Activated CD8-positive, alpha-beta memory T cell treated with anti-CD3 and anti-CD28 coated beads for 48 hours (primary cell): Measurements from ENCODE around the gene RUVBL1.
"Not testable (repeated sequence)": the region's sequence is repeated elsewhere in the genome, so short reads cannot be mapped to it uniquely, and the experiment has no call there.

Experiments
- DNase-seq, 3 experiments: peaks; one replicate each; pipeline ENCODE4 v3.0.0-alpha.2; 2020; ENCODE audit warnings: low read depth in 2 of 3, low spot score in 2 of 3

Gene RUVBL1

DNA sequence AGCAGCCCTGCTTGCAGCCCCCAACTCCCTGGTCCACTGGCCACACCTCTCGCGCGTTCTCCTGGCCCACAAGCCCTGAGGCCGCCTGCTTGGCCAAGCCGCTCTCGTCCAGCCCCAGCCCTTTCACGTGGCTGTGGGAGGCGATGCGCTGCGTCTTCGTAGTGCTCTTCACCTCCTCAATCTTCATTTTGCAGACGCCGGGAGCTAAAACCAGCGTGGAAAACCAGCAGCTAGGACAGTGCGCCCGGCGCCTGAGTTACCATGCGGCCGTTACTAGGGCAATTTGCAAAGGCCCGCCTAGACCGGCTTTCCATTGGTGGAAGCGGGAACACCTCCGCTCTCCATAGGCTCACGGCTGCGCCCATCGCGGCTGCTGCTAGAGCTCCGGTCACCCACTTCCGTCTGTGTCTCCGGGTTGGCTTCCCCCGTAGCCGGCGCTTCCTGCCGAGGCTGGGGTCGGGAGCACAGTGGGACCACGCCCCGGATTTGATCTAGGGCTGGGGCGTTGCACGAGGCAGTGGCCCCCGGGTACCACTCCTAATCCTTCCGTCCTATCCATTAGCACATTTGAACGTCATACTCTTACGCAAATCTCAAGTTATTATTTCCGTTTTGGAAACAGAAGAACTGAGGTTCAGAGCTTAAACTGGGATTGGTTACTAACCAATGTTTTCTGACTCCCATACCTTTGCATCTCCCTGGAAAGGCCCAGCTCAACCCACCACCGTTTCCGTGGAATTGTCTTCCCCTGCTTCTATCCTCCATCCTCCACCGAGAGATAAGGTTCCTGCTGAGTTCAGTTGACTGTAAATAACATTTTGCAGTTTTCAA lies at the start of gene RUVBL1:
Gene RUVBL1, minus strand, starts transcription at position 275 of the 831 bp plus-strand sequence. Its CDS starts 88 bp downstream, at position 187.
- peak; percentile 82 to 94 (median 91) for DNase-seq

DNA sequence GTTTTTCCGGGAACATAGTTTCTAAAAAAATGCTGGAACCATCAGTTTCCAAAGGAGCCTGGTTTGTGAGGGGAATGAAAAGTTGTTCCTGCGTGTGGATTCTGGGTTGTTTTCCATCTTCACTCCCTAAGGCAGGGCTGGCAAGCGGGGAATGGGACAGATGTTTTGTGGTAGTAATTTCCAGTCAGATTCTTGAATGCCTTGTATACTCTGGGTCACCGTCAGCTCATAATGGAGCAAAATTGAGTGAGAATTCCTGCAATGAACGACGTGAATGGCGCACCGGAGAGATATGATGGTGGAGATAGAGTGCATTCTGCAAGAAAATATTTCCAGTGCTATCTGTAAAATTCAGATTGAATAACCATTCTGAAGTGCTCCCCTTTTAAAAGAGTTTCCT lies 49.6 kb upstream of the RUVBL1 start:
- no peak for DNase-seq

DNA sequence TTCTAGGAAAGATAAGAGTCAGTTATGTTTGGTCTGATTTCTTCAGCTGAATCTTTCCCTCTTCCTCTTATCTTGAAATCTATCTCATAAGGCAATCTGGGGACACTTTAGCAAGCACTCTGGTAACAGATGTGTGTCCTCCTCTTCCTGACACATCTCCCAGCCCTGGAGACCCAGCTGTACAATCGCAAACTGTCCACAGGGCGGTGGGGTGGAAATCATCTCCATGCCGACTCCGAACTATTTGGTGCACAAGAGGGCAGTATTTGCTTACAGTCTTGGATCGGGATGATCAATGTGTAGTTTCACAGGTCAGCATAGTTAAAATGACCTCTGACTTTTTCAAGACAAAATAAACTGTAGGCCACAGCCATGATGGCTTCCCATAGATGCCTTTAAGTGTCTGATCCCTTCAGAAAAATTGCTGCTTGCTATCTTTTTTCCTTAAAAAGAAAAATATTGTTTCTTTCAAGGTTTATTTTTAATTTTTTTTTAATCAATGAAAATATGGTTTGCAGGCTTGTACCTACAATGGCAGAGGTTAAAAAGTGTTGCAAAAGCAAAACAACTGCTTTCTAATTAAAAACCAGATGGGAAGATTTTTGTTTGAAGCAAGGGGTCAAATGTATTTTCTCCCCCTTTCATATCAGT lies 47.4 kb upstream of the RUVBL1 start:
- DNase-seq = no peak

DNA sequence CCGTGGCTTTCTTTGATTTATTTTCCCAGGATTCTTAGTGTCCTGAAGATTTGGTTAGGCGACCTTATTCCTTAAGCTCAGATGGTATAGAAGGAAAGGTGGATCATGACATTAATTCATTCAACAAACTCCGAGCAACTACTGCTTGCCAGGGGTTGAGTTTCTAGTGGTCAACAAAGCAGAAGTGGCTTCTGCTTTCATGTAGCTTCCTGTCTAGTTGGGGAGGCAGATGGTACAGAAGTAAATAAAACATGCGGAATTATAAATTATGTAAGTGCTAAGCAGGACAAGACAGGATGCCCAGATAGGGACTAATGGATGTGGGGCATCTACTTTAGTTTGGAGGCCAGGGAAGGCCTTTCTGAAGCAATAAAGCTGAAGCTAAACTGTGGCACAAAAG lies 45.2 kb upstream of the RUVBL1 start:
- no peak for DNase-seq

DNA sequence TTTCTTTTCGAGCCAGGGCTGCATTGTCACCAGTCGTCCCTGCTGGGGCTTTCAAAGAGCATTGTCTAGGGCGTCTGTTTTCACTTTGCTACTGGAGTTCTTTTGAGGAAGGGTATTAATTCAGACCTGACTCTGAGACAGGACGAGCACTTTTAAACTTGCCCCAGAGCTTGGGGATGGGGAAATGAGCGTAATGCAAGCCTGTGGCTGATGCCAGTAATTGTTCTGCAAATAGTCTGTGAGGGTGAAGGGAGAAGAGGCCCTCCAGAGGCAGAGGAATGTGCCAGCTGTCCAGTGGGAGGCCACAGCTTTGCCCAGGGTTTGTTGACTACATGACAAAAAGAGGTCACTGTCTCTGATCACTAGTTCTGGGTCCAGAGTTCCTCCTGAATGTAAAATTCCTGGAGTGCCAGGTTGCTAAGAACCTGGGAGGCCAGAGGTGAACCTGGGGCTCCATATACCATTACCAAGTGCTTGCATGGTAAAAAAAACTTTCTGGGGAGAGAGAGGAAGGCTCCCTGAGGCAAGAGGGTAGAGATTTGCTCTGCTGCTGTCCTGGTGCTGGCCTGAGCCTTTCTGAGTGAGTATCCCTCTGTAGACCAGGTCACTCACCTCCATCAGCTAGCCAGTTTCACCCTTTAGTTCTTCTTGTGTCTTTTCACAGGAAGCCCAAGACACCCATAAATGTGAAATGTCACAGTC lies 44.5 kb upstream of the RUVBL1 start:
- no peak for DNase-seq

DNA sequence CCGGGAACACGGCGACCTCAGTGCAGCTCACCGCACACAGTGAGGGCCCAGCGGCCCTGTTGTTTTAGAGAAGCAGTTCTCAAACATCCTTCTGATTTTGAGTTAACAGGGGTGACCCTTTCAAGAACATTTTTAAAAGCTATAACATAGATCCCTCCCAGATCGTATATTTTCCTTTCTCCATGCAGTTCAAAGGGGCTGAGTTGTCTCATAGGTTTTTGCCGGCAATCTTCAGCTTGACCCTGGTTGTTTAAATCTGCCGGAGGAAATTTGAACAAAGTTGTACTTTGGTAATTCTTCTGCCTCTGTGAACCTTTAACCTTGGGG lies 44.0 kb upstream of the RUVBL1 start:
- no peak for DNase-seq

DNA sequence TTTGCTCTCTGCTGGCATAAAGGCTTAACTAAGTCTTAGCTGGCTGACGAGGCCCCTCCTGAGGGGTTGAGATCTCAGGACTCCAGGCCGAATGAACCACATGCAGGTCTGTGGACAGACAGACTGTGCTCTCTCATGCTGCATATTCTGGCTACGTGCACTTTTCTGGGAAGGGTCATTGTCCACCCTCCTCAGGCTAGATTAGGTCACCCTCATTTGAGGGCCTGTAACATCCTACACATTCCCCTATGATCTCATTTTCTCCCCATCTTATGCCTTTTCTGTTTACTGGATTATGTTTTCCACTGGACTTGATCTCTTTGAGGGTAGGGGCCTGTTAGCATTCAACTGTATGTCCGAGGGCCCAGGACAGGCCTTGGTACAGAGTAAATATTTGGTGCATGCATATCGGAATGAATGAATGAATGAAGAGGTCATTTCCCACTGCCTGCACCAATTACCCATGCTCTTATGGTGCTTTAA lies 43.4 kb upstream of the RUVBL1 start:
- DNase-seq = no peak

DNA sequence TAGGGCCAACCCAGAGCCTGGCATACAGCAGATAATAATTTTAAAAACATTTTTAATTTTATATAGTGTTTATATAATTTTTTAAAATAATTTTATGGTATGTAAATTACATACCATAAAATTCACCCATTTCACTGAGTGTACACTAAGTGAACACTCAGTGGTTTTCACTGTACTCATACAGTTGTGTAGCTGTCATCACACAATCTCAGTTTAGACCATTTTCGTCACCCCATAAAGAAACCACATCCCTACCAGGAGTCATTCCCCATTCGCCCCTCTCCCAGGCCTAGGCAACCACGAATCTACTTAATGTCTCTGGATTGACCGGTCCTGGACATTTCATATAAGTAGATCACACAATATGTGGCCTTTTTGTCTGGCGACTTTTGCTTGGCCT lies 39.8 kb upstream of the RUVBL1 start:
- DNase-seq = no peak

DNA sequence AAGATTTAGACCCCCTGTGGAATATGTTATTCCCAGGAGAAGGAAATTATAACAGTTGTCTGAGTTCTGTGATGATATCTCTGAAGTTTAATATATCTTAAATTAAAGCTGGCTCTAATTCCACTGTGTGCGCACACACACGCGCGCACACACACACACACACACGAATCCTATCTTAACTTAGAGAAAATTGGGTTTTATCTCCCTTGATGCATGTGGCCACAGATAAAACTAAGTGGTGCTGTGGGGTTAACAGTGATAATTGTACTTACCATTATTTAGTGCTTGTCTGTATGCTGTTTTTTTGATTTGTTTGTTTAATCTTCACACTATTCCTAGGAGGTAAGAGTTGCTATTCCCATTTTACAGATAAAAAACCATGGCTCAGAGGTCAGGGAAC lies 37.0 kb upstream of the RUVBL1 start:
- no peak for DNase-seq

DNA sequence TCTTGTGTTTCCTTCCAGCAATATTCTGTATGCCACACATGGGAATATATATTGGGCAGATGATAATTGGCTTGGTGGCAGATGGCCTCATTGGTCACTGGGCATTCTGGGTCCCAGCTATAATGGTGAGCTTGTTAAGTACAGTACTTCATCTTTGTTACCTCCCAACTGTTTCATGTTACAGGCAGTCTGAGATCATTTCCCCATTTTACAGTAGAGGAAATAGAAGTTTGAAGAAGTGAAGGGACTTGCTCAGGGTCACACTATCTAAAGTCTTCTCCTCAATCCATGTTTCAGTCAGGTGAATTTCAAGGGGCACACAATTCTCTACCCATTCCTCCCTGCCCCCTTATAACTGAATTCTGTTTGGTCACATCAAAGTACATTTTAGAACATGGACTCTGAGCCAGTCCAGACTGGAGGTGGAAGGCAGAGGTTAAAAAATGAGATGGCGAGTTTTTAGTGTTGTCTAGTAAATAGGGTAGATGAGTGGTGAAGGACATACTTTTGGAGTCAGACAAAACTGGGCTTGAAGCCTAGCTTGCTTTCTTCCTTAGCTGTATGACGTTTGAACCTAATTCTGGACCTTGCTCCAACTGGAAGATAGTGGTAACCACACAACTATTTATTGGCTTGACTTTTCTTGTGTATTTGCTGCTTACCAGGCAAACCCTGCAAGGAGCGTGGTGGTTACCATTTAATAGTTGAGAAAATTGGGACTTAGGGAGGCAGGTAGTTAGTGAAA lies 32.2 kb upstream of the RUVBL1 start:
- DNase-seq = no peak

DNA sequence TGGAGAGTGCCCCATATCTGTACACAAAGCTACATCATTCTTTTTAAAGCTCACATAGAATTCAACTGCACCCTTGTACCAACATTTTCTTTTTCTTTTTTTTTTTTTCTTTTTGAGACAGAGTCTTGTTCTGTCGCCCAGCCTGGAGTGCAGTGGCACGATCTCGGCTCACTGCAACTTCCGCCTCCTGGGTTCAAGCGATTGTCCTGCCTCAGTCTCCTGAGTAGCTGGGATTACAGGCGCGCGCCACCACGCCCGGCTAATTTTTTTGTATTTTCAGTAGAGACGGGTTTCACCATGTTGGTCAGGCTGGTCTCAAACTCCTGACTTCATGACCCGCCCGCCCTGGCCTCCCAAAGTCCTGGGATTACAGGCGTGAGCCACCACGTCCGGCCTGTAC lies 30.7 kb upstream of the RUVBL1 start:
- DNase-seq = not testable (repeated sequence)

DNA sequence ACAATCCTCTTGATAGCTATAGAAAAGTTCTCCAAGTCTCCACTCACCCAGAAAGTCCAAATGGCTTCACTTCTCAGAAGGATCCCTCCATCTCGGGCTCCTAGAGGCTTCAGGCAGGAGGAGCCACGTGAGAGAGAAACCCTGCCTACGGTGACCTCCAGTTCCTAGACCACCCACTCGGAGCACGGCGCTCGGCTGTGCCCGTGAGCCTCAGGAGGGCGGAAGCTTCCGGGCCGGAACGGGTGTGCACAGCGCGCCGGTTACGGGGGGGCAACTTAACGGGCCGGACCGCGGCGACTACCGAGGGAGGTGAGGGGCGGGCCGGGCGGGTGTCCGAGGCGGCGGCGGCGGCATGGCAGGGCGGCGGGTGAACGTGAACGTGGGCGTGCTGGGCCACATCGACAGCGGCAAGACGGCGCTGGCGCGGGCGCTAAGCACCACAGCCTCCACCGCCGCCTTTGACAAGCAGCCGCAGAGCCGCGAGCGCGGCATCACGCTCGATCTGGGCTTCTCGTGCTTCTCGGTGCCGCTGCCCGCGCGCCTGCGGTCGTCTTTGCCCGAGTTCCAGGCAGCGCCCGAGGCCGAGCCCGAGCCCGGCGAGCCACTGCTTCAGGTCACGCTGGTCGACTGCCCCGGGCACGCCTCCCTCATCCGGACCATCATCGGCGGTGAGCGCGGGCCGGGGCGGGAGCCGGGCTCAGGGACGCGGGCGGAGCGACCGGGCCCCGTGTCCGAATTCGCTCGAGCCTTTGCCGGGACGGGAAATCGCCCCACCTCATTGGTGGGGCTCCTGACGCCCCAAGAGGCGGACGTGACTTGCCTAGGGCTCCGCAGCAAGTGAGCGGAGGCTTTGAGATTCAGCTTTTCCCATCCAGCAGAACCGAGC lies 29.8 kb upstream of the RUVBL1 start, which contains the start of gene EEFSEC:
Gene EEFSEC, plus strand, starts transcription at position 326 of the 886 bp plus-strand sequence. Its CDS starts 27 bp downstream, at position 353.
- DNase-seq = peak; percentile 79 to 88 (median 81)

DNA sequence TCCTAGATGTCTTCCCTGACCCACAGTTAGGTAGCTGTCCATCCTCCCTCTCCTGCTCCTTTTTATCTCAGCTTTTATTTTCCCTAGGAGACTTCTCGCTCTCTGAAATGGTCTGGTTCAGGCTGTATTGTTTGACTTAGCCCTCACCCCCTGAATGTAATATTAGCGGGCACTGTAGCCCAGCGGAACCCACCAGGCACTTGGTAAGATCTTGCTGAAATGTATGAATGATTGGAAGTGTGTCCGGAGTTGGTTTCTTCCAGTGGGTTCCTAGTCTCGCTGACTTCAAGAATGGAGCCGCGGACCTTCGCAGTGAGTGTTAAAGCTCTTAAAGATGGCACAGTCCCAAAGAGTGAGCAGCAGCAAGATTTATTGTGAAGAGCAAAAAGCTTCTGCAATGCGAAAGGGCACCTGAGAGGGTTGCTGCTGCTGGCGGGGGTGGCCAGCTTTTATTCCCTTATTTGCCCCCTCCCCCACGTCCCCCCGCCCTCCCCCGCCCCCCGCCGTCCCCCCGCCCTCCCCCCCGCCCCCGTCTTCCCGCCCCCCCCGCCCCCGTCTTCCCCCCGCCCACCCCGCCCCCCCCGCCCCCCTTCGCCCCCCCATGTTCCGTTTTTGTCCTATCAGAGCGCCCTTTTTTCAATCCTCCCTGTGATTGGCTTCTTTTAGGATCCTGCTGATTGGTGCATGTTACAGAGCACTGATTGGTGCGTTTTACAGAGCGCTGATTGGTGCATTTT lies 29.0 kb upstream of the RUVBL1 start:
- DNase-seq = no peak

DNA sequence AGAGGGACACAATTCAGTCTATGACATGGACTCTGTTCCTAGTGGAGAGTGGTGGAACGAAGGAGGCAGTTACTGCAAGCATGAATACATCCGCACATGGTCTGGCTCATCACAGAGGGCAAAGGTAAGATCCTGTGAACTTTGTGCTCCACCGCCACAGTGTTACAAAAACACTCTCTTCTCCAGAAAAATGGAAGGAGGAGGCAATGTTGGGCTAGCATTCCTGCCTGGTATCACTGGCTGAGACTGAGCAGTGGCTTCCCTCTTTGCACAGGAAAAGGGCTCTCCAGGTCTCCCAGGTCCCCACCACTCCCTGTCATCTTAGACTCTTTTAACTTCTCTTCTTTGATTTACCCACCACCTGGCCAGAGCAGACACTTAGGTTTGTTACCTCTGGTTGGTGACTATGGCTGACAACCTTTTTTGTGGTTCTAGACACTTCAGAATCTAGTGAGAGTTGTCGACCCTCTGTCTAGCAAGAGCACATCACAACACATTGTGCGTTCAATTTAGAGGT lies 28.2 kb upstream of the RUVBL1 start:
- no peak for DNase-seq

DNA sequence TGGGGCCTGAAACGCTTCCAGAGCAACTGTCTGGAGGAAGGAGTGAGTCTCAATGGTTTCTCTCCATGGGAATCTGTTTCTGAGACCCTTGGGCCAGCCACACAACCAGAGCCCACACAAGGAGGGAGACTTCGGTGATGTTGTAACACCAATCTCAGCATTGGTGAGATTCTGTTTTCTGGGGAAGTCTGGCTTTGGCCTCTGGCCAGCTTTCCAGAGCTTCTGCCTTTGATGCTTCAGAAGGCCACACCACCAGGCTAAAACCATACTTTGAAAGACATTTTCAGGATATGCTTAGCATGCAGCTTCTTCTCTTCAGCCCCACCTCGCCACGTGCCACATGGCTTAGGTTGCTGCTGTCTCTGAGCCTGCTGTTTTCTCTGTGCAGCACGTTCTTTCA lies 26.0 kb upstream of the RUVBL1 start:
- no peak for DNase-seq

DNA sequence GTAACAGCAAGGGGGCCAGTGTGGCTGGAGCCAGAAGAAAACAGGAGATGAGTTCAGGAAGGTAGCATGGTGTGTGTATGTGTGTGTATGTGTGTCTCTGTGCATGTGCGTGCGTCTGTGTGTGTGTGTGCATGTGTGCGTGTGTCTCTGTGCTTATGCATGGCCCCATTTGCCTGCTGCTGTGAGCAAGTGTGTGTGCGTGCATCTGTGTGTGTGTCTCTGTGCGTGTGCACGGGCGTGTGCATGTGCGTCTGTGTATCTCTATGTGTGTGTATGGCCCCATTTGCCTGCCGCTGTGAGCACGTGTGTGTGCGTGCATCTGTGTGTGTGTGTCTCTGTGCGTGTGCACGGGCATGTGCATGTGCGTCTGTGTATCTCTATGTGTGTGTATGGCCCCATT lies 22.6 kb upstream of the RUVBL1 start:
- no peak for DNase-seq

DNA sequence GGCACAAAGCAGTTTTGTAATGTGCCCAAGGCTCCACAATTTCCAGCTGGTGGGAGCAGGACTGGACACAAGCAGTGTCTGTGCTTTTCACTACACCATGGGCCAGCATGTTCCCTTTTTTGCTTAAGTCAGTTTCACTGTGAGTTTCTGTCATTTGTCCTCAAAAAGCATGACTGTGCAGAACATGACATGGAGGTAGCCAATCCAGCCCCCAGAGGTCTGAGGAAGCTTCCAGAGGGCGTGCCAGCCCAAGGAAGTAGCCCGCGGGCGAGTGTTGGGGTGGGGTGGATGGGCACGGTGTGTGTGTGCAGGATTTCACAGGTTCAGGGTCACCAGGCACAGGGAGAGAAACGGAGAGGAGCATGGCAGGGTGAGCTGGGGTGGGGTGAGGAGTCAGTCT lies 21.7 kb upstream of the RUVBL1 start:
- no peak for DNase-seq

DNA sequence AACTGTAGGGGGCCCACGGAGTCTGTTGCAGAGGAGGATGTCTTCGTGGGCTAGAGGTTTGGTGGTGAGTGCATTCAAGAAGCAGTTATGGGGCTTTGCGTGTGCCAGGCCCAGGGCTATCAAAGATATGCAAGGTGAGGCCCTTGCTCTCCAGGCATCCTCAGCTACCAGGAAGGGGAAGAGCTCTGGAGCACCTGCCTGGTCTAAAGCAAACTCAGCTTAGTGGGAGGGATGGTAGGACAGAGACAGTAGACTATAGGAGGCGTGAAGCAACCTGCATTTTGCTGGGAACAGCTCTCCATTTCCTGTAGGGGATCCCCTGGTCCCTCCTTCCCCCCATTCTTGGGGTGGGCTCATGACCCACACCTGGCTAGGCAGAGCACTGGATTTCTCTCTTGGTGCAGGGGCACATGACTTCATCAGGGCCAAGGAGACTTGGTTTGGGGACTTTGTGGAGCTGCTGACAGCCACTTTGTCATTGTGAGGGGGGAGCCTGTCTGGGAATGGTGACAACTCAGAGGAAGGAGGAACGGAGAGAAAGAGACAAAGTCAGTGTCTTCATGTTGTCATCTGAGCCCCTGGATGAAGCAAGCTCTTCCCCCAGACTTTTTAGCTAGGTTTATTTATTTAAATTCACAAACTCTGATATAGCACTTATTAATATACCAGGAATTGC lies 21.0 kb upstream of the RUVBL1 start:
- no peak for DNase-seq

DNA sequence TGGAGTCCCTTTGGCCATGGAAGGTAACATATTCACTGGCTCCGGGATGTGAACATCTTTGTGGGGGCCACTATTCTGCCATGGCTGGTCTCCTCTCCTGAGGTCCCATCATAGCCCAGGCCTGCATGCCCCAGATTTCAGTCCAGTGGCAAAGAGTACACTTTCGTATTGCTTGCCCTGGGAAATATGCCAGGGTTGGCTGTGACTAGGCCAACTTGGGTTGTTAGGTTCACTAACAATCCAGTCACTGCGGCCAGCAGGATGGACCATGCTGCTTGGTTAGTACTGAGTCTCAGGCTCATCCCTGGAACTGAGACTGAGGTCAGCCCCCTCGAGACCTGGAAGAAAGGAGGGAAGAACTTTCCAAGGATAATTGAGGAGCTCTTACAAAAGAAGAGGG lies 19.9 kb upstream of the RUVBL1 start:
- DNase-seq = no peak
